HEK293 (cell line): ENCODE measurements around the gene TSTD2.

Experiments
- IKZF3 ChIP-seq: fragments of 450-650 bp; IDR thresholded peaks from 2 replicates; pipeline ENCODE4 v1.5.0; 2018; ENCODE audit warnings: missing biosample characterization, mild to moderate bottlenecking, missing genetic modification characterization, moderate library complexity
- PBX3 ChIP-seq: sonication (generic); formaldehyde crosslinking; IDR thresholded peaks from 2 replicates; pipeline ENCODE4 v1.8.1; 2022; ENCODE audit warnings: mild to moderate bottlenecking, moderate library complexity, missing genetic modification reagents
- PRDM2 ChIP-seq: fragments of 450-650 bp; formaldehyde crosslinking; IDR thresholded peaks from 2 replicates; pipeline ENCODE4 v1.5.1; 2016; ENCODE audit warnings: missing biosample characterization, missing genetic modification characterization, borderline replicate concordance
- RBAK ChIP-seq: fragments of 450-650 bp; formaldehyde crosslinking; IDR thresholded peaks from 2 replicates; pipeline ENCODE4 v1.5.1; 2016; ENCODE audit warnings: missing biosample characterization, missing genetic modification characterization
- TRIM28 ChIP-seq: IDR thresholded peaks from 2 replicates; pipeline ENCODE4 v1.6.1; 2011; ENCODE audit warnings: low read length, control low read depth, borderline replicate concordance
- ZBTB1 ChIP-seq: fragments of 450-650 bp; formaldehyde crosslinking; IDR thresholded peaks from 2 replicates; pipeline ENCODE4 v1.5.1; 2016; ENCODE audit warnings: missing biosample characterization, missing genetic modification characterization
- ZBTB21 ChIP-seq: fragments of 450-650 bp; formaldehyde crosslinking; IDR thresholded peaks from 2 replicates; pipeline ENCODE4 v1.5.1; 2017; ENCODE audit warnings: missing biosample characterization, missing genetic modification characterization
- ZBTB7A ChIP-seq: fragments of 450-650 bp; formaldehyde crosslinking; IDR thresholded peaks from 2 replicates; pipeline ENCODE4 v1.5.1; 2016; ENCODE audit warnings: low read depth, missing biosample characterization, missing genetic modification characterization
- ZFP69B ChIP-seq: fragments of 450-650 bp; formaldehyde crosslinking; IDR thresholded peaks from 2 replicates; pipeline ENCODE4 v1.5.1; 2016; ENCODE audit warnings: missing biosample characterization, missing genetic modification characterization
- ZNF155 ChIP-seq: fragments of 450-650 bp; formaldehyde crosslinking; IDR thresholded peaks from 2 replicates; pipeline ENCODE4 v1.5.1; 2016; ENCODE audit warnings: missing biosample characterization, missing genetic modification characterization
- ZNF175 ChIP-seq: fragments of 450-650 bp; formaldehyde crosslinking; IDR thresholded peaks from 2 replicates; pipeline ENCODE4 v1.5.1; 2016; ENCODE audit warnings: missing biosample characterization, missing genetic modification characterization
- ZNF18 ChIP-seq: fragments of 450-650 bp; formaldehyde crosslinking; IDR thresholded peaks from 2 replicates; pipeline ENCODE4 v1.5.1; 2016; ENCODE audit warnings: missing biosample characterization, missing genetic modification characterization
- ZNF184 ChIP-seq: fragments of 450-650 bp; IDR thresholded peaks from 2 replicates; pipeline ENCODE4 v1.5.1; 2018; ENCODE audit warnings: missing biosample characterization, mild to moderate bottlenecking, missing genetic modification characterization
- ZNF211 ChIP-seq: fragments of 450-650 bp; formaldehyde crosslinking; IDR thresholded peaks from 2 replicates; pipeline ENCODE4 v1.5.1; 2016; ENCODE audit warnings: low read depth, missing biosample characterization, missing genetic modification characterization
- ZNF23 ChIP-seq: fragments of 450-650 bp; formaldehyde crosslinking; IDR thresholded peaks from 2 replicates; pipeline ENCODE4 v1.5.1; 2016; ENCODE audit warnings: missing biosample characterization, missing genetic modification characterization, borderline replicate concordance
- ZNF302 ChIP-seq: fragments of 450-650 bp; formaldehyde crosslinking; IDR thresholded peaks from 2 replicates; pipeline ENCODE4 v1.5.1; 2016; ENCODE audit warnings: missing biosample characterization, missing genetic modification characterization, low read depth
- ZNF335 ChIP-seq: fragments of 450-650 bp; formaldehyde crosslinking; conservative IDR thresholded peaks from 2 replicates; pipeline ENCODE4 v1.5.1; 2016; ENCODE audit warnings: missing biosample characterization, missing genetic modification characterization
- ZNF423 ChIP-seq: fragments of 450-650 bp; formaldehyde crosslinking; IDR thresholded peaks from 2 replicates; pipeline ENCODE4 v1.5.1; 2016; ENCODE audit warnings: missing biosample characterization, missing genetic modification characterization
- ZNF48 ChIP-seq: fragments of 450-650 bp; formaldehyde crosslinking; IDR thresholded peaks from 2 replicates; pipeline ENCODE4 v1.5.1; 2016; ENCODE audit warnings: missing biosample characterization, missing genetic modification characterization
- ZNF501 ChIP-seq: fragments of 450-650 bp; formaldehyde crosslinking; IDR thresholded peaks from 2 replicates; pipeline ENCODE4 v1.5.1; 2016; ENCODE audit warnings: missing biosample characterization, missing genetic modification characterization
- ZNF510 ChIP-seq: fragments of 450-650 bp; formaldehyde crosslinking; IDR thresholded peaks from 2 replicates; pipeline ENCODE4 v1.5.1; 2018; ENCODE audit warnings: mild to moderate bottlenecking, missing genetic modification characterization, missing biosample characterization; ENCODE audit not compliant: insufficient replicate concordance
- ZNF513 ChIP-seq: fragments of 450-650 bp; IDR thresholded peaks from 2 replicates; pipeline ENCODE4 v1.5.1; 2018; ENCODE audit warnings: missing biosample characterization, missing genetic modification characterization
- ZNF548 ChIP-seq: fragments of 450-650 bp; formaldehyde crosslinking; IDR thresholded peaks from 2 replicates; pipeline ENCODE4 v1.5.1; 2016; ENCODE audit warnings: missing biosample characterization, missing genetic modification characterization
- ZNF558 ChIP-seq: fragments of 450-650 bp; formaldehyde crosslinking; IDR thresholded peaks from 2 replicates; pipeline ENCODE4 v1.5.1; 2016; ENCODE audit warnings: missing biosample characterization, missing genetic modification characterization
- ZNF561 ChIP-seq: fragments of 450-650 bp; IDR thresholded peaks from 2 replicates; pipeline ENCODE4 v1.5.1; 2018; ENCODE audit warnings: missing biosample characterization, missing genetic modification characterization, borderline replicate concordance
- ZNF571 ChIP-seq: fragments of 450-650 bp; formaldehyde crosslinking; IDR thresholded peaks from 2 replicates; pipeline ENCODE4 v1.5.0; 2017; ENCODE audit warnings: missing biosample characterization, missing genetic modification characterization
- ZNF621 ChIP-seq: fragments of 450-650 bp; formaldehyde crosslinking; IDR thresholded peaks from 2 replicates; pipeline ENCODE4 v1.5.1; 2017; ENCODE audit warnings: missing biosample characterization, missing genetic modification characterization
- ZNF664 ChIP-seq: fragments of 450-650 bp; formaldehyde crosslinking; IDR thresholded peaks from 2 replicates; pipeline ENCODE4 v1.5.1; 2016; ENCODE audit warnings: missing biosample characterization, missing genetic modification characterization
- ZNF777 ChIP-seq: fragments of 450-650 bp; formaldehyde crosslinking; IDR thresholded peaks from 2 replicates; pipeline ENCODE4 v1.5.1; 2017; ENCODE audit warnings: missing biosample characterization, missing genetic modification characterization, borderline replicate concordance

Gene TSTD2

GRCh38 chr9:97555164-97555563 lies 78.0 kb downstream of the TSTD2 start (continued):
- TF ChIP-seq ZNF18 (tag by site-specific recombination) (no peak), ZNF777 (no peak), ZNF548 (tag by site-specific recombination) (no peak), ZBTB1 (tag by site-specific recombination) (no peak), ZNF513 (tag by site-specific recombination) (no peak), RBAK (tag by site-specific recombination) (no peak), ZNF510 (no peak), ZNF48 (tag by site-specific recombination) (no peak), ZNF211 (tag by site-specific recombination) (no peak), PRDM2 (tag by site-specific recombination) (no peak), ZNF335 (tag by site-specific recombination) (no peak; the same call in 1 of the 2 replicates), TRIM28 (peak; percentile 27; the same call in 1 of the 2 replicates), ZNF571 (tag by site-specific recombination) (no peak), ZNF302 (tag by site-specific recombination) (no peak), ZNF621 (no peak), ZBTB7A (no peak), ZNF155 (no peak), ZNF501 (tag by site-specific recombination) (no peak), IKZF3 (tag by site-specific recombination) (no peak), ZNF423 (tag by site-specific recombination) (no peak), ZNF561 (tag by site-specific recombination) (no peak), PBX3 (CRISPR knock-in tag) (no peak), ZNF184 (no peak), ZNF23 (tag by site-specific recombination) (no peak), ZNF558 (tag by site-specific recombination) (no peak), ZBTB21 (tag by site-specific recombination) (peak; percentile 89), ZNF175 (no peak), ZNF664 (no peak), ZFP69B (tag by site-specific recombination) (no peak)
